Activated T-helper 2 cell treated with anti-CD3 and anti-CD28 coated beads, Interferon-gamma antibody, Interleukin-2, Interleukin-4, amounts not matched to agents 10 μg/mL and 5 μg/mL and 100 μg/mL, durations not matched to agents 14 hours and 24 hours and 36 hours (primary cell): ENCODE measurements around the gene KAZN. TPM values are rescaled to one million over a fixed set of nuclear protein-coding genes. Genes with fewer than 3 reads are reported as not detected.

Experiments used
- DNase-seq: peaks from one replicate; pipeline ENCODE4 v3.0.0; 2021; ENCODE audit warnings: low spot score
- H3K27ac Mint-ChIP-seq: one replicate; pipeline ENCODE4 v1.8.0; 2021; ENCODE audit warnings: mixed read lengths
- H3K27me3 Mint-ChIP-seq: one replicate; pipeline ENCODE4 v1.8.0; 2021; ENCODE audit warnings: low read depth, mixed read lengths
- H3K36me3 Mint-ChIP-seq: one replicate; pipeline ENCODE4 v1.8.0; 2021; ENCODE audit warnings: low read depth, mixed read lengths
- H3K4me1 Mint-ChIP-seq: one replicate; pipeline ENCODE4 v1.8.0; 2021; ENCODE audit warnings: low read depth, mixed read lengths
- H3K4me3 Mint-ChIP-seq: one replicate; pipeline ENCODE4 v1.8.0; 2021; ENCODE audit warnings: low read depth, mild to moderate bottlenecking, moderate library complexity, mixed read lengths
- H3K9me3 Mint-ChIP-seq: one replicate; pipeline ENCODE4 v1.8.0; 2021; ENCODE audit warnings: mixed read lengths
- intact Hi-C: fragments of 100-400 bp; cut with micrococcal nuclease; formaldehyde crosslinking; loops from one replicate; pipeline ENCODE4 v1.15.1; 2023
- total RNA-seq: library from RNA; stranded (reverse); gene quantifications from 2 replicates; pipeline ENCODE4 v1.2.3, GENCODE V29; 2022

Gene KAZN
- 0.68 and 1.2 TPM in 2 replicates for total RNA-seq

- intact Hi-C loops = no loop called here
These were observed at the start of gene KAZN for GRCh38 chr1:14598498-14599182. Gene KAZN, plus strand, starts transcription at chr1:14598685.

GRCh38 chr1:14549897-14550620 lies 48.4 kb upstream of the KAZN start:
- no peak for DNase-seq
- intact Hi-C loops = no loop called here
- Mint-ChIP-seq H3K36me3 (no peaks in the 10 kb centered on the region), H3K27ac (no peak overlapping the region), H3K27me3 (no peaks in the 10 kb centered on the region), H3K9me3 (no peaks in the 10 kb centered on the region), H3K4me1 (no peaks in the 10 kb centered on the region), H3K4me3 (no peak overlapping the region)

More at GRCh38 chr1:14598498-14599182, at the start of gene KAZN:
- peaks cover 45% of the 10 kb centered on the region for H3K27me3 Mint-ChIP-seq
- H3K9me3 Mint-ChIP-seq = no peaks in the 10 kb centered on the region
- H3K27ac Mint-ChIP-seq = no peak within 1 kb of the TSS
- DNase-seq = no peak
- no peaks in the 10 kb centered on the region for H3K36me3 Mint-ChIP-seq
- no peaks in the 10 kb centered on the region for H3K4me1 Mint-ChIP-seq
- H3K4me3 Mint-ChIP-seq = no peak within 1 kb of the TSS

GRCh38 chr1:14551386-14551785 lies 47.1 kb upstream of the KAZN start:
- H3K9me3 Mint-ChIP-seq = no peaks in the 10 kb centered on the region
- H3K27me3 Mint-ChIP-seq = no peaks in the 10 kb centered on the region
- no peak overlapping the region for H3K27ac Mint-ChIP-seq
- intact Hi-C loops = no loop called here
- H3K36me3 Mint-ChIP-seq = no peaks in the 10 kb centered on the region
- no peak overlapping the region for H3K4me3 Mint-ChIP-seq
- H3K4me1 Mint-ChIP-seq = no peaks in the 10 kb centered on the region
- no peak for DNase-seq

GRCh38 chr1:14552246-14552965 lies 46.1 kb upstream of the KAZN start:
- DNase-seq = no peak
- H3K9me3 Mint-ChIP-seq = no peaks in the 10 kb centered on the region
- no peaks in the 10 kb centered on the region for H3K4me1 Mint-ChIP-seq
- H3K36me3 Mint-ChIP-seq = no peaks in the 10 kb centered on the region
- H3K27me3 Mint-ChIP-seq = no peaks in the 10 kb centered on the region
- intact Hi-C loops = no loop called here
- H3K4me3 Mint-ChIP-seq = no peak overlapping the region
- H3K27ac Mint-ChIP-seq = no peak overlapping the region

GRCh38 chr1:14553711-14554110 lies 44.8 kb upstream of the KAZN start:
- no peaks in the 10 kb centered on the region for H3K9me3 Mint-ChIP-seq
- no peak overlapping the region for H3K4me3 Mint-ChIP-seq
- H3K27ac Mint-ChIP-seq = no peak overlapping the region
- intact Hi-C loops = no loop called here
- no peak for DNase-seq
- no peaks in the 10 kb centered on the region for H3K27me3 Mint-ChIP-seq
- no peaks in the 10 kb centered on the region for H3K36me3 Mint-ChIP-seq
- no peaks in the 10 kb centered on the region for H3K4me1 Mint-ChIP-seq

GRCh38 chr1:14555091-14555490 lies 43.4 kb upstream of the KAZN start:
- DNase-seq = no peak
- H3K27ac Mint-ChIP-seq = no peak overlapping the region
- no peaks in the 10 kb centered on the region for H3K27me3 Mint-ChIP-seq
- no peaks in the 10 kb centered on the region for H3K4me1 Mint-ChIP-seq
- intact Hi-C loops = no loop called here
- H3K36me3 Mint-ChIP-seq = no peaks in the 10 kb centered on the region
- no peaks in the 10 kb centered on the region for H3K9me3 Mint-ChIP-seq
- H3K4me3 Mint-ChIP-seq = no peak overlapping the region

- DNase-seq = no peak
- no peaks in the 10 kb centered on the region for H3K36me3 Mint-ChIP-seq
- intact Hi-C loops = no loop called here
- H3K9me3 Mint-ChIP-seq = no peaks in the 10 kb centered on the region
- no peaks in the 10 kb centered on the region for H3K27me3 Mint-ChIP-seq
- no peak overlapping the region for H3K4me3 Mint-ChIP-seq
- H3K27ac Mint-ChIP-seq = no peak overlapping the region
- H3K4me1 Mint-ChIP-seq = no peaks in the 10 kb centered on the region
These were observed 37.3 kb upstream of the KAZN start for GRCh38 chr1:14561014-14561693.

- Mint-ChIP-seq H3K4me3 (no peak overlapping the region), H3K27me3 (no peaks in the 10 kb centered on the region), H3K4me1 (no peaks in the 10 kb centered on the region), H3K9me3 (peaks cover 1% of the 10 kb centered on the region), H3K36me3 (no peaks in the 10 kb centered on the region), H3K27ac (no peak overlapping the region)
- intact Hi-C loops = no loop called here
- DNase-seq = no peak
These were observed 33.4 kb upstream of the KAZN start for GRCh38 chr1:14565090-14565489.

- no peak for DNase-seq
- Mint-ChIP-seq H3K4me3 (no peak overlapping the region), H3K4me1 (no peaks in the 10 kb centered on the region), H3K36me3 (no peaks in the 10 kb centered on the region), H3K27me3 (no peaks in the 10 kb centered on the region), H3K9me3 (peaks cover 4% of the 10 kb centered on the region), H3K27ac (no peak overlapping the region)
- intact Hi-C loops = no loop called here
These were observed 31.4 kb upstream of the KAZN start for GRCh38 chr1:14567056-14567455.

GRCh38 chr1:14567903-14568302 lies 30.6 kb upstream of the KAZN start:
- no peak for DNase-seq
- H3K9me3 Mint-ChIP-seq = peaks cover 4% of the 10 kb centered on the region
- H3K27me3 Mint-ChIP-seq = no peaks in the 10 kb centered on the region
- intact Hi-C loops = no loop called here
- H3K4me1 Mint-ChIP-seq = no peaks in the 10 kb centered on the region
- no peaks in the 10 kb centered on the region for H3K36me3 Mint-ChIP-seq
- no peak overlapping the region for H3K4me3 Mint-ChIP-seq
- H3K27ac Mint-ChIP-seq = no peak overlapping the region

GRCh38 chr1:14568716-14569355 lies 29.6 kb upstream of the KAZN start:
- H3K9me3 Mint-ChIP-seq = peaks cover 4% of the 10 kb centered on the region
- no peaks in the 10 kb centered on the region for H3K27me3 Mint-ChIP-seq
- intact Hi-C loops = no loop called here
- no peak for DNase-seq
- no peaks in the 10 kb centered on the region for H3K4me1 Mint-ChIP-seq
- H3K36me3 Mint-ChIP-seq = no peaks in the 10 kb centered on the region
- H3K4me3 Mint-ChIP-seq = no peak overlapping the region
- H3K27ac Mint-ChIP-seq = no peak overlapping the region

- no peaks in the 10 kb centered on the region for H3K27me3 Mint-ChIP-seq
- H3K36me3 Mint-ChIP-seq = no peaks in the 10 kb centered on the region
- H3K9me3 Mint-ChIP-seq = peaks cover 4% of the 10 kb centered on the region
- no peaks in the 10 kb centered on the region for H3K4me1 Mint-ChIP-seq
- intact Hi-C loops = no loop called here
- no peak overlapping the region for H3K27ac Mint-ChIP-seq
- H3K4me3 Mint-ChIP-seq = no peak overlapping the region
- no peak for DNase-seq
These were observed 28.0 kb upstream of the KAZN start for GRCh38 chr1:14570514-14570913.
